CD4-positive, alpha-beta T cell treated with Interferon gamma for 1 hour (primary cell): Measurements from ENCODE around the gene LAMA4.
A peak's percentile ranks its signal among the peaks of the same experiment; 100 is the strongest.
"Not testable (repeated sequence)": the region's sequence is repeated elsewhere in the genome, so short reads cannot be mapped to it uniquely, and the experiment has no call there.

Source experiments
- DNase-seq: peaks from one replicate; pipeline ENCODE4 v3.0.0-alpha.2; 2020

Gene LAMA4

GRCh38 chr6:112130878-112131277 is 123.5 kb downstream of the LAMA4 start:
- DNase-seq: no peak

- DNase-seq: no peak
These were observed 126.2 kb downstream of the LAMA4 start for GRCh38 chr6:112128208-112128607.

GRCh38 chr6:112123982-112124381 is 130.4 kb downstream of the LAMA4 start:
- no peak for DNase-seq

GRCh38 chr6:112122756-112123155 is 131.6 kb downstream of the LAMA4 start:
- DNase-seq: no peak

GRCh38 chr6:112118034-112118433 is 136.3 kb downstream of the LAMA4 start:
- no peak for DNase-seq

- DNase-seq: no peak
These were observed 136.8 kb downstream of the LAMA4 start for GRCh38 chr6:112117554-112117953.

- no peak for DNase-seq
These were observed 138.1 kb downstream of the LAMA4 start for GRCh38 chr6:112116221-112116620.

- DNase-seq: no peak
These were observed 139.7 kb downstream of the LAMA4 start for GRCh38 chr6:112114577-112115223.

- no peak for DNase-seq
These were observed 140.4 kb downstream of the LAMA4 start for GRCh38 chr6:112113918-112114317.

GRCh38 chr6:112113431-112113830 is 140.9 kb downstream of the LAMA4 start:
- no peak for DNase-seq

GRCh38 chr6:112109262-112109661 is 145.1 kb downstream of the LAMA4 start:
- no peak for DNase-seq

GRCh38 chr6:112106562-112106961 is 147.8 kb downstream of the LAMA4 start:
- no peak for DNase-seq

GRCh38 chr6:112106026-112106425 is 148.3 kb downstream of the LAMA4 start:
- DNase-seq: not testable (repeated sequence)

- no peak for DNase-seq
These were observed 153.8 kb downstream of the LAMA4 start for GRCh38 chr6:112100561-112100960.

GRCh38 chr6:112096901-112097300 is 157.5 kb downstream of the LAMA4 start:
- no peak for DNase-seq

- no peak for DNase-seq
These were observed 166.5 kb downstream of the LAMA4 start for GRCh38 chr6:112087916-112088315.

GRCh38 chr6:112087136-112087911 is 167.0 kb downstream of the LAMA4 start, which contains the start of the genes FAM229B and TUBE1:
FAM229B (plus strand) TSS chr6:112087591; CDS start chr6:112099284, 11,693 bp downstream.
TUBE1 (minus strand) TSS chr6:112087482; CDS start chr6:112087434, 48 bp downstream.
- DNase-seq: peak; percentile 96

GRCh38 chr6:112086744-112087135 is 167.6 kb downstream of the LAMA4 start:
- no peak for DNase-seq

- no peak for DNase-seq
These were observed 168.9 kb downstream of the LAMA4 start for GRCh38 chr6:112085286-112086065.

GRCh38 chr6:112081569-112081968 is 172.8 kb downstream of the LAMA4 start:
- DNase-seq: no peak

- no peak for DNase-seq
These were observed 187.8 kb downstream of the LAMA4 start for GRCh38 chr6:112066606-112067005.

GRCh38 chr6:112065426-112065986 is 188.9 kb downstream of the LAMA4 start:
- no peak for DNase-seq

- no peak for DNase-seq
These were observed 191.4 kb downstream of the LAMA4 start for GRCh38 chr6:112062966-112063365.
